Middle frontal gyrus (tissue), 1 donor: Measurements from ENCODE around the gene PERCC1.

Experiments
- DNase-seq: peaks from one replicate; pipeline ENCODE4 v3.0.0-alpha.2; 2015; ENCODE audit warnings: low spot score; ENCODE audit errors: extremely low spot score

PERCC1 gene

GRCh38 chr16:1412847-1413246, 18.0 kb upstream of the PERCC1 start:
- DNase-seq = no peak

- no peak for DNase-seq
Observed at GRCh38 chr16:1413684-1414531, 17.0 kb upstream of the PERCC1 start.

GRCh38 chr16:1414532-1415260, 16.2 kb upstream of the PERCC1 start, which contains the start of gene UNKL:
Gene UNKL (minus strand): TSS chr16:1414704. CDS start chr16:1414691, 13 bp downstream.
- DNase-seq = no peak

- DNase-seq = no peak
Observed at GRCh38 chr16:1416521-1416941, 14.3 kb upstream of the PERCC1 start.

GRCh38 chr16:1420111-1420539, 10.8 kb upstream of the PERCC1 start:
- no peak for DNase-seq

- DNase-seq = no peak
Observed at GRCh38 chr16:1422076-1422475, 8.8 kb upstream of the PERCC1 start.

GRCh38 chr16:1424028-1424427, 6.8 kb upstream of the PERCC1 start:
- DNase-seq = no peak

- DNase-seq = no peak
Observed at GRCh38 chr16:1425616-1426370, 5.1 kb upstream of the PERCC1 start.

- DNase-seq = no peak
Observed at GRCh38 chr16:1426734-1427471, 4.0 kb upstream of the PERCC1 start.

GRCh38 chr16:1427473-1428461, 3.1 kb upstream of the PERCC1 start:
- DNase-seq = no peak

GRCh38 chr16:1428511-1428910, 2.4 kb upstream of the PERCC1 start:
- no peak for DNase-seq

- DNase-seq = no peak
Observed at GRCh38 chr16:1429012-1429411, 1.9 kb upstream of the PERCC1 start.

- no peak for DNase-seq
Observed at GRCh38 chr16:1429631-1430030, 1.2 kb upstream of the PERCC1 start.

GRCh38 chr16:1430214-1430758, 592 bp upstream of the PERCC1 start:
- DNase-seq = no peak

- DNase-seq = no peak
Observed at GRCh38 chr16:1431497-1432270, 806 bp downstream of the PERCC1 start.

GRCh38 chr16:1432388-1433262, 1.7 kb downstream of the PERCC1 start:
- no peak for DNase-seq

- no peak for DNase-seq
Observed at GRCh38 chr16:1433263-1433560, 2.3 kb downstream of the PERCC1 start.

GRCh38 chr16:1433756-1434155, 2.9 kb downstream of the PERCC1 start:
- DNase-seq = no peak
